Astrocyte of the hippocampus (primary cell): ENCODE results near the gene ITGB4.
"Not testable (repeated sequence)": the region's sequence is repeated elsewhere in the genome, so short reads cannot be mapped to it uniquely, and the experiment has no call there.

Source experiments
- DNase-seq: peaks from one replicate; pipeline ENCODE4 v3.0.0; 2011; ENCODE audit warnings: low read depth, low spot score

The ITGB4 gene

GRCh38 chr17:75752802-75753513 lies 31.7 kb downstream of the ITGB4 start:
- DNase-seq = no peak

GRCh38 chr17:75753514-75754377 lies 32.5 kb downstream of the ITGB4 start:
- peak; percentile 79 for DNase-seq

- DNase-seq = no peak
These were observed 33.3 kb downstream of the ITGB4 start for GRCh38 chr17:75754378-75755204.

- DNase-seq = no peak
These were observed 34.1 kb downstream of the ITGB4 start for GRCh38 chr17:75755205-75755901.

GRCh38 chr17:75755990-75756389 lies 34.7 kb downstream of the ITGB4 start:
- DNase-seq = no peak

- no peak for DNase-seq
These were observed 35.3 kb downstream of the ITGB4 start for GRCh38 chr17:75756451-75757085.

GRCh38 chr17:75757086-75757681 lies 35.9 kb downstream of the ITGB4 start:
- DNase-seq = no peak

GRCh38 chr17:75758131-75758905 lies 37.1 kb downstream of the ITGB4 start:
- DNase-seq = no peak

- no peak for DNase-seq
These were observed 38.2 kb downstream of the ITGB4 start for GRCh38 chr17:75759457-75759856.

GRCh38 chr17:75759978-75760640 lies 38.9 kb downstream of the ITGB4 start:
- not testable (repeated sequence) for DNase-seq

GRCh38 chr17:75762513-75763268 lies 41.4 kb downstream of the ITGB4 start:
- DNase-seq = no peak

GRCh38 chr17:75763269-75763607 lies 42.0 kb downstream of the ITGB4 start:
- DNase-seq = no peak

- DNase-seq = no peak
These were observed 42.6 kb downstream of the ITGB4 start for GRCh38 chr17:75763613-75764416.

GRCh38 chr17:75764417-75764710 lies 43.1 kb downstream of the ITGB4 start:
- DNase-seq = no peak

- peak; percentile 81 for DNase-seq
These were observed 43.6 kb downstream of the ITGB4 start, which contains the start of gene GALK1 for GRCh38 chr17:75764711-75765421. TSS of gene GALK1 (minus strand) at chr17:75765192. CDS start at chr17:75765136, 56 bp downstream.

- no peak for DNase-seq
These were observed 44.7 kb downstream of the ITGB4 start for GRCh38 chr17:75765981-75766380.

GRCh38 chr17:75767881-75768280 lies 46.6 kb downstream of the ITGB4 start:
- no peak for DNase-seq
